Raji (cell line): Measurements from ENCODE around the gene MN1.

ENCODE experiments used
- POLR2A ChIP-seq: IDR thresholded peaks from 2 replicates; pipeline ENCODE4 v1.6.1; 2011; ENCODE audit warnings: low read depth, low read length, control low read depth; ENCODE audit not compliant: insufficient read depth

Gene MN1

DNA sequence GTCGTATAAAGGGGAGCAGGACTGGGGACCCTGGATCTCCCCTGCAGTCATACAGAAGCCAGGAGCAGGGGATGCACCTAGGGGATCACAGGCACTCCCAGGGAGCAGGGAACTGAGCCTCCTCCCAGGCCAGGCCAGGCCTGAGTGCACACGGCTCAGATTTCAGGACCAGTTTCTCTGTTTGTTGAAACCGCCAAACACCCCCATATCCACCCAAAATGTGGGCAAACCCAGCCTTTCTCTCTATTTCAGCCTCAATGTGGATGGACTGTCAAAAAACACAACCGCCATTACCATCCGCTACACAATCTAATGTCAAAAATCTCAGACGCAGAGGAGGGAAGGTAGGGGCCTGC is 17.5 kb downstream of the MN1 start:
- TF ChIP-seq POLR2A = no peak

DNA sequence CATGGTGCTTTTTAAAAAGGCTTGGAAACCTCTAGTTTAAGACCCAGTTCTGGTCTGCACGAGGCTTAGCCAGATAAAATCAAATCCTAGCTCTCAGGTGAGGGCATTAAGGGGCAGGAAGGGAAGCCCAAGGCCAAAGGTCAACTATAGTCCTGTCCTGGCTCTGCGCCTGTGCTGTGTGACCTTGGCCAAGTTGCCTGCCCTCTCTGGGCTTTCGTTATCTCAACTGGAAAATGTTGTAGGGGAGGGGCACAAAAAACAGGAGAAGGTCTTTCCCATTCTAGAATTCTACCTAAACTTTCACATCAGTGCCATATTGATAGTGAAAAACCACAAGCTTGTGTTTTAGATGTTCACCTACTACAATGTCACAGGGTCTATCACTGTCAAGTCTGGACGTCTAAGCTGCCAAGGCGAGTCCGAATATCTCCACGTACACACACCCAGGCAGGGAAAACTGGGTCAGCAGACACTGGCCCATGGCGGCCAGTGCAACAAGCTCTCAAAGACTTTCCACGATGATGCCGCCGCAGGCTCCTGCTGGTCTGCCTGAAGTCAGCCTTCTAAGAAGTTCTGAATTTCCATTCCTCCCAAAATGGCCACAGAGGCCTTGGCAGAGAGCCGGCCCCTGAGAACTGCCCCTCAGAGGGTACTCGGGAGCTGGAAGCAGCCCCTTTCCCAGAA is 18.0 kb downstream of the MN1 start:
- no peak for TF ChIP-seq POLR2A

DNA sequence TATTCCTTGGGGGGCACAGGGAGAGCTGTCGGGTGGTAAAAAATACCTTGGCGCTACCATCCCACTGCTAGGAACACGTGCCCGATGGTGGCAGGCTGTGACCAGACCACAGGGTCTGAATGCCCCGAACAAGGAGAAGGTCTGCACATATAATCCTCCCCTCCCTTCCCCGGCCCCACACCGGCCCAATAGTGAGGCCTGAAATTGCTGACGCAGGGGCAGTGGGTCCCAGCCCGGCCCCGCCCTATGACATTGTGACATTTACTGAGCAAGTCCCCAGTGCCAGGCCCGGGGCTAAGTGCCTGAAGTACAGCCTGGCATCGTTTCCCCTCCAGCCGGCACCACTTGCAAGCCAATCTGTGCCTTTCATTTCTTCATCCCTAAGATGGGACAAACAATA is 19.5 kb downstream of the MN1 start:
- TF ChIP-seq POLR2A = no peak

DNA sequence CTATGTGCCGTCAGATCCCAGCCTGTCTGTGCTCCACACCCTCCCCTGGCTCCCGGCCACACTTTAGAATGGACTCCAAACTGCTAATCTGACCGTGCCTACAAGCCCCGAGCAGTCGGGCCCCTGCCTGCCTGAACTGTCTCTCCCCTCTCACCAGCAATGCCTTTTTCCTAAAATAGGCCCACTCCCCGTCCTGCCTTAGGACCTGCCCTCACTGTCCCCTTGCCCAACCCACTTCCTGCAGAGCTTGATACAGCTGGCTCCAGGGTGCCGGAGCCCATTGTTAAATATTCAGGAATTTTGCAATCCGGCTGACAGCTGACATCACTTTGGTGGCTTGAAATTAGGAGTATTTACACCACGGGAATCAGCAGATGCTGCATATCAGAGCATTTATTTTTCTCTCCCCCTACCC is 21.4 kb downstream of the MN1 start:
- TF ChIP-seq POLR2A = no peak

DNA sequence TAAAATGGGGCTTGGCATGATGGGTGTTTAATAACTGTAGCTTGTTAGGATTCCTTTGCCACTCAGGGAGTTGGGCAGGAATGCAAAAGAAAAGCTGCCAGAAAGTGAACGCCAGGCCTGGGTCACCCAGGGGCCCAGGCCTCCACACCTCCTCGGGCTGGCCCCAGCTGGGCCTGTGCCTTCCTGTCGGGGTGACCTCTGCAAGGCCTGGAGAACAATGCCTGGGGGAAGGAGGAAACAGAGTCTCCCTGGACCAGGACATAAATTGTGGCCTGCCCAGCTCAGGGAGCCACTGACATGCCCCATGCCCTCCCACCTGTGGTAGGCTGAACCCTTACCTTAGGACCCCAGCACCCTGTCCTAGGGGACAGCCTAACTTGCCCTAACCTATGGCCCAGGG is 21.9 kb downstream of the MN1 start:
- no peak for TF ChIP-seq POLR2A

DNA sequence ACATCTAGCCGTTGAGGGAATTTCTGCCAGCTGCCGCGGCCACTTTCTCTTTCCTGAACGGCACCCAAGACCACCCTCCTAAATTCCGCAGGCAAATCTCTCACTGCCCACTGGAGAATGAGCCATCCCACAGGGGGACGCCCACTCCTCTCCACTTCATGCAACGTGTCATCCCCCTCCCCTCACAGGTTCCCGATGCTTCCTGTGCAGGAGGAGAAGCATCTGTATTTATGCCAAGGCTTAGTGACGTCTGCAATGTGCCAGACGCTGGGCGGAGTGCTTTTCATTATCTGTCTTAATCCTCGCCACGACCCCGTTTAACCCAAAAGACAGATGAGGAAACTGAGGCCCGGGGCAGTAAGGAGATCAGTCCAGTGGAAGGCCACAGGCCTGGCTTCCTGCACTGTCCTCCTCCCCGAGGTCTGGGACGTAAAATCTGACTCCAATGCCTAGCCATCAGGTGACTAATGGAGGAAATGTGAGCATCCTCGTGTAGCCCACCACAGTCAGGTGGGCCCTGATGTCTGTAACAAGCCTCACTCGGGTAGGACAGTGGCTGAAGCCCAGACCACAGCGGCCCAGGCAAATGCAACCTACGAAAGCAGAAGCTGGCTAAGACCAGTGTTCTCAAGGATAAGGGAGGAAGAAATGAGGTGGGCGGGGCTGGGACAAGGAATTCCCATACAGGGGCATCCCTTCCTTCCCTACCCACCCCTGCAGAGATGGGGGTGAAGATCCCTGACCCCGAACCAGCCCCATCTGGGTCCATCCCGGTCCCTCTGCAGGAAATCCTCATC is 23.1 kb downstream of the MN1 start:
- TF ChIP-seq POLR2A = no peak

DNA sequence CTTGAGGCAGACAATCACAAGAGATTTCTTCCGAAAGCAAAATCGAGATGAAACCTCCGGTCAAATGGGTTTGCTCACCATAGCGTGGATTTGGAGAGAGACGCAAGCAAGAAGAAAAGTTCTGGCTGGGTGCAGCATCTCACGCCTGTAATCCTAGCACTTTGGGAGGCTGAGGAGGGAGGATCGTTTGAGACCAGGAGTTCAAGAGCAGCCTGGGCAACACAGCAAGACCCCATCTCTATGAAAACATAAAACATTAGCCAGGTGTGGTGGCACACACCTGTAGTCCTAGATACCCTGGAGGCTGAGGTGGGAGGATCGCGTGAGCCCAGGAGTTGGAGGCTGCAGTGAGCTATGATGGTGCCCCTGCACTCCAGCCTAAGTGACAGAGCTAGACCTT is 24.4 kb downstream of the MN1 start:
- TF ChIP-seq POLR2A = no peak

DNA sequence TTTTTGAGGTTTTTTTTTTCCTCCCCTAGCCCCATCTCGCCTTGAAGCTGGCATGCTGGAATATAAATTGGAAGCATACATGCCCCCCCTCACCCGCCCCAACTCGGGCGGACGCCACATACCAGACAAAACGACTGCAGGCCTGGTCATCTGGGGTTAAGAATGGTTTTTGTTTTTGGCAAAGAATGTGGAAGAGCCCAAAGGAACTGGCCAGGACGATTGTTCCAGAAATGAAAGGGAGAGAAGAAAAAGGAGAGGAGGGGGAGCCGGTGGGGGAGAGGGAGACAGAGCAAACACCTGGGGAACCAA is 25.0 kb downstream of the MN1 start:
- TF ChIP-seq POLR2A = no peak

DNA sequence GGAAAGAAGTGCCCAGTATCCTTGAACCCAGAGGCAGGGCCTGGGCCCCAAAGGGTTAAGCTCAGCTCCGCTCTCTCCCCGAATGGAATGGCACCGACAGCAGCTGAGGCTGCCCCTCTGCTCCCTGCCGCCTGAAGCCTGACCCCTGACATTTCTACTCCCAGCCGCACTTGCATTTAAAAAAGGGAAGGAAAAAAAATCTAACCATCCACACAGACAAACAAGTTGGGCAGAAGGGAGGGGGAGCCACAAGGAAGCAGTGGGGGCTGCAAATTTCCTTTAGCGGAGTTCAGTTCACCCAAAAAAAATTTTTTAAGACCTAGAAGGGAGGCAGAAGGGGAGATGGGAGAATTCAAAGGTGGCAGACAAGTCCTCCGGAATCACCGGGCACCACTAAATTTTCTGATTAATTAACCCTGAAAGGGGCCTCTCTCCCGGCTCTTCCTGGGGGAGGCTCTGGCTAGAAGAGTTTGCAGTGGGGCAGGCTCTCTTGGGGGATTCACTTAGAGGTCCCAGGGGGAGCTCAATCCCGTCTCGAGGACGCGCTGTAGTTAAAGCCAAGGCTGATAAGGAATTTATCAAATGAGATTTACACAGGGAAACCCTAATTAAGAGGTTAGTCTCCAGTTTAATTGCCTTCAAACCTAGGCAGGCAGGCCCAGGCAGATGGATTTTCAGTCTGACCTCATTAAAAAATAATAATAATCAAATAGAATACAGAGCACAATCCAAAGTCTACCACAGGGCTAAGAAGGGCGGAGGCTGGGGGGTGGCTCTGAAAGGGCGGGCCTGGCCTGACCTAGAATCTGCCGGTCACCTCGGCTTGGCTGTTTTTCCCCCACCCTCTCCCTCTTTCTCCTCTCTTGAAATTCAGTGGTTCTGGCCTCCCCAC is 25.6 kb downstream of the MN1 start:
- no peak for TF ChIP-seq POLR2A

DNA sequence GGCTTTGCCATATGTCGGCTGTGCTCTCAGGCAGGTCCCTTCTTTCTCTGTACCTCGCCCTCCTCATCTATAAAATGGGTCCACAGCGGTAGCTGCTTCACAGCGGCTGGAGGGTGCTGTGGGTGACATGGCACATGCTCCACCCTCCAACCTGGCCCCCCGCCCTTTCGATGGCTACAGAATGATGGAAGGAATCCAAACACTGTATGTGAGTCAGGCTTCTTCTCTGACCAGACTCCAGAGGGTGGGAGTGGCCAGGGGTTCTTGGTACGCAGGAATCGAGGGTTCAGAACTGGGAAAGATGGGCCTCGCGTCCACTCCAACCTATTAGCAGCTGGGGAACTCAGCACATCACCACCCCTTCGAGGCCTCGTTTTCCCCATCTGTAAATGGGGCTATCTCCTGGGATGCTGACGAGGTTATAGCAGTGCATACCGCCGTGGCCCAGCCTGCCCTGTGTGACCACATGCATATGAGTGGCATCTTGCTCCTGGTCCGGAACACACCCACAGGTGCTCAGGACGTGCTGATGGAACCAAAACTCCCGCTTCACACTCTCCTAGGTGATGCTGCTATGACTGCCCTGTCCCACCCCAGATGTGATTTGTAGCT is 26.4 kb downstream of the MN1 start:
- no peak for TF ChIP-seq POLR2A

DNA sequence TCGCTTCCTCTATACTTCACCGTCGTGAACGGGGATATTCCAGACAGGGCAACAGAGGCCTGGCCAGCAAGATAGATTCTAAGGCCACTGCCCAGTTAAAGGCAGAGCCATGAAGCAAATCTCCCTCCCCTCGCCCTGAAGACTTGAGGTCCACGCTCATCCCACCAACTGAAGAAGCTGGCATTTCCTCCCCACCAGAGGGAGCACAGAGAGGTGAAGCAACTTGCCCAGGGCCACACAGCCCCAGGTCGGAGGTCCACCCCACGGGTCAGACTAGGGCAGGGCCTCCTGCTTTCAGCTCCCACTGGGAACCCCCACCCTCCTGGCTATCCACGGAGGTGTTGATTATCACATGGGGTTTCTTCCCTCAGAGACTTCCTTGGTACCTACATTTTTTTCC is 27.4 kb downstream of the MN1 start:
- TF ChIP-seq POLR2A = no peak

DNA sequence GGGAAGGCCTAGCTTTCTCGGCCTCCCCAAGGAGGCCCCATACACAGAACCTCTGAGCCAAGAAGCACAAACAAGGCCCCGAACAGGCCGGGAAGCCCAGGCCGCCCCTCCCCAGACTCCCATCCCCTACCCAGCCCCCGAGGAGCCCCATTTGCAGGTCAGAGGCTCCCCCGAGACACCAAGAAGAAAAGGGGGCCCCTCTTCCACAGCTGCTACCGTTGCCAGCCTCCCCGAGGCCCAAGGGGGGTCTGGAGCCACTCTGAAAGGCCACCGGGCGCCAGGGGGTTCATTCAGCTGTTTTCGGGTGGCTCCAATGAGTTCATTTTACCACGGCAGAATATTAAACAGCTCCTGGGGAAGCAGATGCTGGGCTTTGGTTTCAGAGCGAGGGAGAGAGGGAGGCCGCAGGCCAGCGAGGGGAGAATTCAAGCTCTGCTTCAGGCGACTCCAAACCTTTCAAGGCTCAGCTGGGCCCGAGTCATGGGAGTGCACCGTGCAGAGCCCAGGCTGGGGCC is 28.5 kb downstream of the MN1 start:
- TF ChIP-seq POLR2A = no peak

DNA sequence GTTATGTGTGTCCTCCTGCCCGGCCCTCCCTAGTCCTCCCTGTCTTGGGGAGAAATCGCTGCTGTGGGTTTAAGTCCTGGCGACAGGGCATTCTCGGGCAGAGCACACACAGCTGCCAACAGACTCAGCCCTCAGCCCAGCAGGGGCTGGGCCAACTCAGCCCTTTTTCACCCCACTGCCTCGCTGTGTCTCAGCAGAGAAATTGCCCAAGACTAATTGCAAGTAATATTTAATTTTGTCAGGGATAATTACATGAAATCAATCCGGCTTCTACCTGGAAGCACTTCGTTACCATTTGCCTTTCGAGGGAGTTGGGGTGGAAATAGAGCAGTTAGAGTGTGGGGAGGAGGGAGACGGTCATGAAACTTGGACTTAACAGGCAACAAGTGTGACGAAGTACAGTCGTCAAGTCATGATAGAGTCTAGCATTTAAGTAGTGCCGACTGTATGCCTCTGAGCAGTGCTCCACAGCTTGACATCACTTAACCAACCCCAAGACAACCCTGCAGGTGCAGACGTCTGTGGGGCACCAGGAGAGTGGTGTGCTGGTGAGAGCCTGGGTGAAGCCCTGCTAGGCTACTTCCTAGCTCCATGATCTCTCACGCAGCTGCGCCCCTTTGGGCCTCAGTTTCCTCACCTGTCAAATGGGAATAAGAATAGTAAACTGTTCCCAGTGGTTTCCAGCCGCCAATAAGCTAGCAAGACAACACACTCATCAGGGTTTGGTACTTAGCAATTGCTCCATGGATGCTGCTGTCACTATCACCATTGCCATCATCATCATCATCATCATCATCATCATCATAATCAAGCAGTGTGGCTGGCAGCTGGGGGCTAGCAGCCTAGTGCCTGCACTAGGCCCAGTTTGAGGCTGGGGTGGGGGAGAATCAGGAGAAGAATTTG is 29.2 kb downstream of the MN1 start:
- TF ChIP-seq POLR2A = no peak

DNA sequence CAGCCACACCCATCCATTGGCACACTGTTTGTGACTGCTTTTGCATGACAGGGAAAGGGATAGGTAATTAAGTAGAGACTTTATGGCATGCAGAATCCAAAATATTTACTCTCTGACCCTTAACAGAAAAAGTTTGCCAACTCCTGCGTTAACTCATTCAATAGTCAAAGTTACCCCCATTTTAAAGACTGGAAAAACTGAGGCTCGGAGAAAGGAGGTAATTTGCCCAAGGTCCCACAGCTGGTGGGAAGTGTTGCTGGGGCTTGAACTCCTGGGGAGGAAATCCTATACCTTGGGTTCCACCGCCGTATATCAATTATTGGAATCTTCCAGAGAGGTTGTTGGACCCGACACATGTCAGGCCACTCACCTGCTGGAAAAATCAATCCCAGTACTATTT is 29.9 kb downstream of the MN1 start:
- no peak for TF ChIP-seq POLR2A
